ENCODE measurements around the gene ATP6V1B1. TPM values are rescaled to one million over a fixed set of nuclear protein-coding genes. Genes with fewer than 3 reads are reported as not detected.
A peak's percentile ranks its signal among the peaks of the same experiment; 100 is the strongest.

Gene ATP6V1B1
- total and polyA plus RNA-seq, 4 donors = not detected

DNA sequence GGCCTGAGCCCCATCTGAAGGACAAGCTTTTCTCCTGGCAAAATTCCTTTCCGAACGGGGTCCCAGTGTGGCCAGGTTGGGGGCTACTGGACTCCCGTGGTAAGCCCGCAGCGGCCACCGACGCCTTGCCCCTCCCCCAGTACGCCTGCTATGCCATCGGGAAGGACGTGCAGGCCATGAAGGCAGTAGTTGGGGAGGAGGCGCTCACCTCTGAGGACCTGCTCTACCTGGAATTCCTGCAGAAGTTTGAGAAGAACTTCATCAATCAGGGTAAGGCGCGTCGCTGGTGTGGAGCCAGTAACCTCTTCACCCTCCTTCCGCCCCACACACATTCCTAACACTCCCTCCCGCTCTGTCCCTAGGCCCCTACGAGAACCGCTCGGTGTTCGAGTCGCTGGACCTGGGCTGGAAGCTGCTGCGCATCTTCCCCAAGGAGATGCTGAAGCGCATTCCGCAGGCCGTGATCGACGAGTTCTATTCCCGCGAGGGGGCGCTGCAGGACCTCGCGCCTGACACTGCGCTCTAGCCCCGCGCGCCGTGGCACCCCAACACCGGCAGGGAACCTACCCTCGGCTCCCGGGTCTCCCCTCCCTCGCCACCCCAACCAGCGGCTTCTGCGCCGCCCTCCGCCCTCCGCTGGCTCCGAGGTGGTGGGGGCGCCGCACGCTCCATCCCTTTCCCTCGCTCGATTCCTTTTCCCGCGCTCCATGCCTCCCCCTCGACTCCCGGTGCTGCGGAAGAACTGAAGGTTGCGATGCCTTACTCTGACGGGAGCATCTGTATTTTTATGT lies 29.1 kb downstream of the ATP6V1B1 start:
- DNase-seq (ENCODE audit: low spot score) = peak; percentile 88
- Histone ChIP-seq H3K4me3 (ENCODE audit: low read depth in 1 of 3, low read length in 3 of 3) (peak overlapping the region in 1 of 3 donors; percentile 41), H3K9me3 (ENCODE audit: control insufficient read depth in 4 of 4, low read length in 3 of 4) (no peaks in the 10 kb centered on the region), H3K27ac (ENCODE audit: low read depth in 1 of 2, low read length in 2 of 2) (no peak overlapping the region), H3K36me3 (ENCODE audit: control insufficient read depth in 4 of 4, insufficient read depth in 3 of 4, low read depth in 1 of 4, low read length in 3 of 4) (no peaks in the 10 kb centered on the region), H3K4me1 (ENCODE audit: control insufficient read depth in 4 of 4, insufficient read depth in 4 of 4, low read length in 3 of 4) (peaks cover 0 to 8% (median under 1%) of the 10 kb centered on the region in 4 donors), H3K9ac (ENCODE audit: low read depth in 1 of 2, low read length in 2 of 2) (no peak overlapping the region), H3K27me3 (ENCODE audit: control insufficient read depth in 4 of 4, insufficient read depth in 4 of 4, low read length in 3 of 4) (peaks cover 3 to 11% (median 7%) of the 10 kb centered on the region in 4 donors)
- WGBS = 4% methylated on average over 59 of the region's 59 CpGs
- TF ChIP-seq HNF4G (IDR thresholded peaks at IDR 0.05) (no peak), RAD21 (IDR thresholded peaks at IDR 0.05) (peak; percentile 72 to 81), FOXA2 (IDR thresholded peaks at IDR 0.05) (no peak)
- TF ChIP-seq, protein P1, sequence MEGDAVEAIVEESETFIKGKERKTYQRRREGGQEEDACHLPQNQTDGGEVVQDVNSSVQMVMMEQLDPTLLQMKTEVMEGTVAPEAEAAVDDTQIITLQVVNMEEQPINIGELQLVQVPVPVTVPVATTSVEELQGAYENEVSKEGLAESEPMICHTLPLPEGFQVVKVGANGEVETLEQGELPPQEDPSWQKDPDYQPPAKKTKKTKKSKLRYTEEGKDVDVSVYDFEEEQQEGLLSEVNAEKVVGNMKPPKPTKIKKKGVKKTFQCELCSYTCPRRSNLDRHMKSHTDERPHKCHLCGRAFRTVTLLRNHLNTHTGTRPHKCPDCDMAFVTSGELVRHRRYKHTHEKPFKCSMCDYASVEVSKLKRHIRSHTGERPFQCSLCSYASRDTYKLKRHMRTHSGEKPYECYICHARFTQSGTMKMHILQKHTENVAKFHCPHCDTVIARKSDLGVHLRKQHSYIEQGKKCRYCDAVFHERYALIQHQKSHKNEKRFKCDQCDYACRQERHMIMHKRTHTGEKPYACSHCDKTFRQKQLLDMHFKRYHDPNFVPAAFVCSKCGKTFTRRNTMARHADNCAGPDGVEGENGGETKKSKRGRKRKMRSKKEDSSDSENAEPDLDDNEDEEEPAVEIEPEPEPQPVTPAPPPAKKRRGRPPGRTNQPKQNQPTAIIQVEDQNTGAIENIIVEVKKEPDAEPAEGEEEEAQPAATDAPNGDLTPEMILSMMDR (IDR thresholded peaks at IDR 0.05; ENCODE audit: low read depth, low read length, missing input control) = peak; percentile 60

DNA sequence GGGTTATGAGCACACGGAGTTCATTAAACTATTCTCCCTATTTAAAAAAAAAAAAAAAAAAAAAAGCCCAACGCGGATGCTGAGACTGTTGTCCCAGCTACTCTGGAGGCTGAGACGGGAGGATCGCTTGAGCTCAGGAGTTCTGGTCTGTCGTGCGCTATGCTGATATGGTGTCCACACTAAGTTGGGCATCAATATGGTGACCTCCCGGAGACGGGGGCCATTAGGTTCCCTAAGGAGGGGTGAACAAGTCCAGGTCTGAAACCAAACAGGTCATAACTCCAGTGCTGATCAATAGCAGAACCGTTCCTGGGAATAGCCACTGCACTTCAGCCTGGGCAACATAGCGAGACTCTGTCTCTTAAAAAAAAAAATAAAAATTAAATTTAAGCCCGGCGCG lies 29.8 kb downstream of the ATP6V1B1 start:
- H3K4me3 ChIP-seq (ENCODE audit: low read depth in 1 of 3, low read length in 3 of 3) = peak overlapping the region in 1 of 3 donors; percentile 41
- H3K27me3 ChIP-seq (ENCODE audit: control insufficient read depth in 4 of 4, insufficient read depth in 4 of 4, low read length in 3 of 4) = peaks cover 3 to 11% (median 7%) of the 10 kb centered on the region in 4 donors
- TF ChIP-seq GABPA (IDR thresholded peaks at IDR 0.05 in 1 of 2, conservative IDR thresholded peaks at IDR 0.05 in 1 of 2) (no peak), JUND (IDR thresholded peaks at IDR 0.05) (no peak), NR2F2 (IDR thresholded peaks at IDR 0.05) (no peak), HNF4A (conservative IDR thresholded peaks at IDR 0.05) (no peak), FOXA2 (IDR thresholded peaks at IDR 0.05) (no peak), MAX (IDR thresholded peaks at IDR 0.05) (no peak), ZBTB33 (IDR thresholded peaks at IDR 0.05) (no peak), YY1 (IDR thresholded peaks at IDR 0.05) (no peak), REST (IDR thresholded peaks at IDR 0.05) (no peak), RAD21 (IDR thresholded peaks at IDR 0.05) (no peak), SP1 (IDR thresholded peaks at IDR 0.05) (no peak), FOXA1 (IDR thresholded peaks at IDR 0.05) (no peak), ATF3 (IDR thresholded peaks at IDR 0.05) (no peak), HNF4G (IDR thresholded peaks at IDR 0.05) (no peak)
- H3K9ac ChIP-seq (ENCODE audit: low read depth in 1 of 2, low read length in 2 of 2) = no peak overlapping the region
- no peaks in the 10 kb centered on the region for H3K9me3 ChIP-seq (ENCODE audit: control insufficient read depth in 4 of 4, low read length in 3 of 4)
- H3K4me1 ChIP-seq (ENCODE audit: control insufficient read depth in 4 of 4, insufficient read depth in 4 of 4, low read length in 3 of 4) = peaks cover 0 to 8% (median under 1%) of the 10 kb centered on the region in 4 donors
- no peak overlapping the region for H3K27ac ChIP-seq (ENCODE audit: low read depth in 1 of 2, low read length in 2 of 2)
- no peaks in the 10 kb centered on the region for H3K36me3 ChIP-seq (ENCODE audit: control insufficient read depth in 4 of 4, insufficient read depth in 3 of 4, low read depth in 1 of 4, low read length in 3 of 4)
- peak; percentile 33 for DNase-seq (ENCODE audit: low spot score)
- WGBS = 68% methylated on average over 14 of the region's 14 CpGs

Measured in liver (tissue), 9 donors.